GM19328 (cell line): Measurements from ENCODE around the gene BABAM2.
"Not testable (repeated sequence)": the region's sequence is repeated elsewhere in the genome, so short reads cannot be mapped to it uniquely, and the experiment has no call there.

Source experiments
- ATAC-seq: cut with Tn5 transposase; IDR thresholded peaks from one replicate; pipeline ENCODE4 v1.9.1; 2021; ENCODE audit warnings: mild to moderate bottlenecking, moderate library complexity; ENCODE audit not compliant: unreplicated experiment

Gene BABAM2

GRCh38 chr2:27890146-27890923 is at the start of gene BABAM2, which contains the start of gene RBKS:
TSS of gene BABAM2 (plus strand) at chr2:27890729. CDS start at chr2:27894557, 3,828 bp downstream.
TSS of gene RBKS (minus strand) at chr2:27890387. CDS start at chr2:27890345, 42 bp downstream.
- ATAC-seq: peak; percentile 77

- ATAC-seq: no peak
Observed at GRCh38 chr2:27842894-27843293, 47.6 kb upstream of the BABAM2 start.

DNA sequence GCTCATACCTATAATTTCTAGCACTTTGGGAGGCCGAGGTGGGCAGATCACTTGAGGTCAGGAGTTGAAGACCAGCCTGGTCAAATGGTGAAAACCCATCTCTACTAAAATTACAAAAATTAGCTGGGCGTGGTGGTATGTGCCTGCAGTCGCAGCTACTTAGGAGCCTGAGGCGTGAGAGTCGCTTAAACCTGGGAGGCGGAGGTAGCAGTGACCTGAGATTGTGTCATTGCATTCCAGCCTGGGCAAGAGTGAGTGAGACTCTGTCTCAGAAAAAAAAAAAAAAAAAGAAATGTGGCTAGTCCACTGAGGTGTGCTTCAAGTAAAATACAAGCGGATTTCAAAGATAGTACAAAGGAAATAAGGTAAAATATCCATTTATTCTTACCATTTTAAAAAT is 46.5 kb upstream of the BABAM2 start:
- no peak for ATAC-seq

DNA sequence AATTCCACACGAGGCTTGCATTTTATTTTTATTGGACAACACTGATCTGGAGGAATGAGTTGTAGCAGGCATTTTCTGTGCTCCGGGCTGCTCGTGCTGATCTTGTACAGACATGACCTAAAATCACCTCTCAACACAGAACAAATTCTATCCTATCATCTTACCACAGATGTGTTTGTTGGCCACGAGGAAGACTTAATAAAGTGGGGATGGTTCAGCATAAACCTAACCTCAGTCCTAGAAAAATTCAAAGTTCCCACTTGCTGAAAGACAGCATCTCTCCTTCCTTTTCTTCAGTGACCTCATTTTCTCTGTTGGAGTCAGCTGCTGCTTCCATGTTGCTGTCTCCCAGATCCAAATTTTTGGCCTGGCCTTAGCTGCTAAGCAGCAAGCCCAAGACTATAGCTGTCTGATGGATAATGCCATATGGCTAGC is 45.7 kb upstream of the BABAM2 start:
- ATAC-seq: no peak

DNA sequence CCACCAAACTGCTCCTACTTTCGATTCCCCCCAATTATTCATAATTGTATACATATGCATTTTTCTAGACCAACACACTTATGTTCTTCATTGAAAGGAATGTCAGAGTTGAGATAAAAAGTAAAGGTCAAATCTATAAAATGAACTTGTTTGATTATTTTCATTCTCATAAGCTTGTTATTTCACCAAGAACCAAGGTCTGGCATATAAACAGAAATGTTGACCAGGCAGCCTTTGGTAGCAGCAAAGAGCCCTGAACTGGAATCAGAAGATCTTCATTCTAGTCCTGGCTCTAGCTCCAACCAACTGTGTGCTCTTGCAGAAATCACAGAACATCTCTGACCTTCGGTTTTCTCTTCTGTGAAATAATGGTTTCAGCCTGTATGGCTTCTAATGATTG is 43.2 kb upstream of the BABAM2 start:
- ATAC-seq: no peak

DNA sequence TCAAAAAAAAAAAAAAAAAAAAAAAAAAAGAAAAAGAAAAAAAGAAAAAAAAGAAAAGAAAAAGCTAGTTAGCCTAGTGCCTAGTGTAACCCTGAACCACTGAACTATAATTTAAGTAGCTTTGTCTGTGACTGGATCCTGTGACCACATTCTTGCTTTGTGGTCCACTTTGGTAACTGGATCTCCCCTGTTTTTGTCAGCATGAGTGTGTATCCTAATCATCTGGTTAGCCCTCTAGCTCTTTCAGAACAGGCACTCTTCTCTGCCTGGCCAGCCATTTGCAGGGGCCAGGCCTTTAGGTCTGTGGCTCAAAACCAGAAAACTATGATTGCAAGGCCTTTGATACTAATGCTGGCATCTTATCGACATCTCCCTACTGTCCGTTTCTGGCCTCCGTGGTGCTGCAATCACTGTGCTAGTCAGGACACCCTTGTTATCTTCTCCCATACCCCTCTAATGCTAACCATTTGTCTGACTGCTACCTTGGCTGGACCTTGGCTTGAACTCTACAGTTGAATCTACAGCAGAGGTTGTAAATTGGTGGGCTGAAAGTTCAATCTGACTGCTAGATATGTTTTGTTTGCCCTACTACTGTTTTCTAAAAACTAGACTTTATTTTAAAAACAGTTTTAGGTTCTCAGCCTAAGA is 40.8 kb upstream of the BABAM2 start:
- ATAC-seq: no peak

DNA sequence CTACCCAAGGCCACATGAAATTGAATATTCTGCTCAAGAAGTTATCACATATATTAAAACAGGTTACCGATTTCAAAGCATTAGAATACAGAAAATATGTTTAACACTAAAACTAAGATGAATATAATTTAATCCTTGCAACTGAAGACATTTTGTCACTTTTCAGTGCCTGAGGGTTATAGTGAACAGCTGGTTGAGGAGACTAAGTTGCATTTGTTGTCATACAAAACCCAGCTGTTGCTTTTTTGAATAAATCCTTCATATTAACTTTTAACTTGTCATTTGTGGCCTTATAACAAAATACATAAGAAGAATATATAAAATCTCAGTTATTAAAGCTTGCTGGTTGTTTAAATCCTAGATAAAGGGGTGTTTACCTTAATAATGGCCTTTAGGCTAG is 37.8 kb upstream of the BABAM2 start:
- no peak for ATAC-seq

- no peak for ATAC-seq
Observed at GRCh38 chr2:27854229-27854862, 36.2 kb upstream of the BABAM2 start.

GRCh38 chr2:27855476-27855875 is 35.1 kb upstream of the BABAM2 start:
- ATAC-seq: no peak

GRCh38 chr2:27856386-27856785 is 34.1 kb upstream of the BABAM2 start:
- no peak for ATAC-seq

GRCh38 chr2:27856956-27857355 is 33.6 kb upstream of the BABAM2 start:
- no peak for ATAC-seq

GRCh38 chr2:27857417-27858172 is 32.9 kb upstream of the BABAM2 start:
- ATAC-seq: no peak

- ATAC-seq: no peak
Observed at GRCh38 chr2:27860111-27860510, 30.4 kb upstream of the BABAM2 start.

GRCh38 chr2:27863146-27863545 is 27.4 kb upstream of the BABAM2 start:
- no peak for ATAC-seq

GRCh38 chr2:27863955-27864354 is 26.6 kb upstream of the BABAM2 start:
- ATAC-seq: not testable (repeated sequence)

DNA sequence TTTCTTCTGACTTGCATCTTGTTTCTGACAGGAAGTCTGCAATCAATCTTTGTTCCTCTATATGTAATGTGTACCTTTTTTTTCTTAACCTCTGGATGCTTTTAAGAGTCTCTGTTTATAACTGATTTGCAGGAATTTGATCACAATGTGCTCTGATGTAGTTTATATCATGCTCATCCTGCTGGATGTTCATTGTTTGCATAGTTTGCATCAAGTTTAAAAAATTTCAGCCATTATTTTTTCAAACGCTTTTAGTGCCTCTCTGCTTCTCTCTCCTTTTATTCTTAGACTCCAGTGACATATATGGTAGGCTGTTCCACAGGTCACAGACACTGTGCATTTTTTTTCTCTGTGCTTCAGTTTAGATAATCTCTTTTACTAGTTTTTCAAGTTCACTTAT is 24.3 kb upstream of the BABAM2 start:
- ATAC-seq: no peak

DNA sequence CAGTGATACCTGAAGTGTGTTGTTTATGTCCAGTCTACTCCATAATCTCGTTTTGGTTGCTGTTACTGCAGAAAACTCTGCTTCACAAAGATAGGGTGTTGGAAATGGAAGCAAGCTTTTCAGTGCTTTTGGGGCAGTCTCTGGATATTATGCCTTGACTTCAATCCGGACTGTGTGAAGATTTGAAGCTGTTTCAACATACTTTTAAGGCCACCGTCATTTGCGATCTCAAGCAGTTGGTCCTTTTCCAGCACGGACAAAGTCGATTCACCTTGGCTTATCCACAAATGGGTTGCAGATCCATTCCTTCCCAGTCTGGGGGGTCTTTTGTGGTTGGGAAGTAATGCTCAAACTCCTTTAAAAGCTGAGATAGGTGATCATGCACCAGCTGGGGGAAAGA is 20.8 kb upstream of the BABAM2 start:
- ATAC-seq: no peak

GRCh38 chr2:27870724-27871123 is 19.8 kb upstream of the BABAM2 start:
- ATAC-seq: no peak

GRCh38 chr2:27871802-27872201 is 18.7 kb upstream of the BABAM2 start:
- ATAC-seq: no peak

DNA sequence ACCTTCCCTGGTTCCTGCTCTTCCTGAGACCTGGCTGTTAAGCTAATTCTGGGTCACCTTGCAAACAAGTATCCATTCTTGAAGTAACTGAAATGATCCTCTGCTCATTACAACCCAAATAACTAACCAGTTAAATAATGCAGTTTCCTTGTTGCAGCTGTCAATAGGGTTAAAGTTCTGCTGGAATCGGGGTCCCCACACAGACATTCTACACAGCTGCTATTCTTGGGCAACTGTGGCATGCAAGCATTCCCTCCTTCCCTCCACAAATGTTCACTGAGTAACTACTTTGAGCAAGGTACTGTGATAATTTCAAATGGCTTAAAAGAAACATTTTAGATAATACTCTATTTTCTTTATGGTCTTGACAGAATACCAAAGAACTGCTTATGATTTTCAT is 17.4 kb upstream of the BABAM2 start:
- ATAC-seq: no peak
